Activated CD8-positive, alpha-beta memory T cell treated with anti-CD3 and anti-CD28 coated beads for 1 hour (primary cell): ENCODE data around the gene CTIF.

Experiments
- DNase-seq, 2 donors: peaks; one replicate each; pipeline ENCODE4 v3.0.0-alpha.2; 2020; ENCODE audit warnings: low read depth in 1 of 2; ENCODE audit errors: extremely low read depth in 1 of 2

Gene CTIF

GRCh38 chr18:48662011-48662661 lies 123.3 kb downstream of the CTIF start:
- DNase-seq: no peak

- no peak for DNase-seq
Measured at GRCh38 chr18:48663096-48663930, 124.5 kb downstream of the CTIF start.

GRCh38 chr18:48663931-48664847 lies 125.4 kb downstream of the CTIF start:
- peak in 1 of 2 donors; percentile 27 for DNase-seq

GRCh38 chr18:48665654-48666053 lies 126.8 kb downstream of the CTIF start:
- no peak for DNase-seq

- DNase-seq: no peak
Measured at GRCh38 chr18:48666613-48667012, 127.8 kb downstream of the CTIF start.

GRCh38 chr18:48667276-48668254 lies 128.7 kb downstream of the CTIF start:
- no peak for DNase-seq

- DNase-seq: no peak
Measured at GRCh38 chr18:48668466-48669179, 129.8 kb downstream of the CTIF start.

GRCh38 chr18:48669180-48669675 lies 130.4 kb downstream of the CTIF start:
- no peak for DNase-seq

- DNase-seq: no peak
Measured at GRCh38 chr18:48669991-48670750, 131.3 kb downstream of the CTIF start.

- DNase-seq: no peak
Measured at GRCh38 chr18:48670751-48671560, 132.1 kb downstream of the CTIF start.

GRCh38 chr18:48671561-48671945 lies 132.7 kb downstream of the CTIF start:
- DNase-seq: no peak

- DNase-seq: no peak
Measured at GRCh38 chr18:48672671-48673340, 134.0 kb downstream of the CTIF start.

- no peak for DNase-seq
Measured at GRCh38 chr18:48673456-48673852, 134.6 kb downstream of the CTIF start.

- DNase-seq: no peak
Measured at GRCh38 chr18:48673853-48674721, 135.3 kb downstream of the CTIF start.

- DNase-seq: no peak
Measured at GRCh38 chr18:48674758-48675351, 136.0 kb downstream of the CTIF start.

- peak; percentile 32 to 70 for DNase-seq
Measured at GRCh38 chr18:48675352-48675761, 136.5 kb downstream of the CTIF start.
